ENCODE measurements around the gene CATSPERE.

DNA sequence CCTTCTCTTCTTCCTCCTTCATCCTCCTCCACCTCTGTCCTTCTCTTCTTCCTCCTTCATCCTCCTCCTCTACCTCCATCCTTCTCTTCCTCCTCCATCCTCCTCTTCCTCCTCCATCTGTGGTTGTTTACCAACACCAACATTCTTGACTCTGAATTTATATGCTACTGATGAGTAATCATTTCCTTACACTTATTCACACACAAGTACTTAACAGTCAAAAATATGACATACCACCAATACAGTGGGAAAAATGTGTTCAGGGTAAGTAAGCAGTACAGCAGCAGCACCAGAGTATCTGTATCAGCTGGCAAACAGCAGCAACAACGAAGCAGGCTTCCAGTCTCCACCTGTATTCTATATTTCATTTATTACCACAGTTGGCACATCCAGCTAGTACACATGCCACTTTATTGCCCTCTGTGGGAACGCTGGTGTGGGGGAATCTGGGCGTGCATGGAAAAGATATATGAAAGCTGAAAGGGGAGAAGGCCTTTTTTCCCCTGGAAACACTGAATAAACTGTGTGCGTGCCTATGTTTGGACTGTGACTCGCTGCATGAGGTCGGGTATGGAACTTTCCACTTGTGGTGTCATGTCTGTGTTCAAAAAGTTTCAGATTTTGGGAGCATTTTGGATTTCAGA lies 25.4 kb upstream of the CATSPERE start:
- TF ChIP-seq, protein P1, sequence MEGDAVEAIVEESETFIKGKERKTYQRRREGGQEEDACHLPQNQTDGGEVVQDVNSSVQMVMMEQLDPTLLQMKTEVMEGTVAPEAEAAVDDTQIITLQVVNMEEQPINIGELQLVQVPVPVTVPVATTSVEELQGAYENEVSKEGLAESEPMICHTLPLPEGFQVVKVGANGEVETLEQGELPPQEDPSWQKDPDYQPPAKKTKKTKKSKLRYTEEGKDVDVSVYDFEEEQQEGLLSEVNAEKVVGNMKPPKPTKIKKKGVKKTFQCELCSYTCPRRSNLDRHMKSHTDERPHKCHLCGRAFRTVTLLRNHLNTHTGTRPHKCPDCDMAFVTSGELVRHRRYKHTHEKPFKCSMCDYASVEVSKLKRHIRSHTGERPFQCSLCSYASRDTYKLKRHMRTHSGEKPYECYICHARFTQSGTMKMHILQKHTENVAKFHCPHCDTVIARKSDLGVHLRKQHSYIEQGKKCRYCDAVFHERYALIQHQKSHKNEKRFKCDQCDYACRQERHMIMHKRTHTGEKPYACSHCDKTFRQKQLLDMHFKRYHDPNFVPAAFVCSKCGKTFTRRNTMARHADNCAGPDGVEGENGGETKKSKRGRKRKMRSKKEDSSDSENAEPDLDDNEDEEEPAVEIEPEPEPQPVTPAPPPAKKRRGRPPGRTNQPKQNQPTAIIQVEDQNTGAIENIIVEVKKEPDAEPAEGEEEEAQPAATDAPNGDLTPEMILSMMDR (IDR thresholded peaks at IDR 0.05; ENCODE audit: low read length), result no peak
- no peak for TF ChIP-seq EZH2 (IDR thresholded peaks at IDR 0.05; ENCODE audit: borderline replicate concordance, low read length)

Data from OCI-LY1 (cell line).